ENCODE measurements around the gene ADCY6.
A peak's percentile ranks its signal among the peaks of the same experiment; 100 is the strongest.

ADCY6 gene
- 0 to 0.25 (median 0) reads per million in 3 experiments for total RNA-seq

GRCh38 chr12:48788854-48789775 is at the start of gene ADCY6:
TSS of gene ADCY6 (minus strand) at chr12:48789089. CDS start at chr12:48783434, 5,655 bp downstream.
- DNase-seq, result no peak

- DNase-seq, result no peak
Observed at GRCh38 chr12:48838048-48838447, 49.2 kb upstream of the ADCY6 start.

- DNase-seq, result no peak
Observed at GRCh38 chr12:48832321-48833060, 43.6 kb upstream of the ADCY6 start.

- DNase-seq, result no peak
Observed at GRCh38 chr12:48831257-48831656, 42.4 kb upstream of the ADCY6 start.

- DNase-seq, result no peak
Observed at GRCh38 chr12:48828841-48829575, 40.1 kb upstream of the ADCY6 start.

GRCh38 chr12:48828293-48828692 is 39.4 kb upstream of the ADCY6 start:
- DNase-seq, result no peak

- DNase-seq, result no peak
Observed at GRCh38 chr12:48827513-48828096, 38.7 kb upstream of the ADCY6 start.

GRCh38 chr12:48827026-48827425 is 38.1 kb upstream of the ADCY6 start:
- DNase-seq, result no peak

- no peak for DNase-seq
Observed at GRCh38 chr12:48826209-48826855, 37.4 kb upstream of the ADCY6 start.

- no peak for DNase-seq
Observed at GRCh38 chr12:48824905-48825304, 36.0 kb upstream of the ADCY6 start.

GRCh38 chr12:48824112-48824511 is 35.2 kb upstream of the ADCY6 start:
- DNase-seq, result no peak

GRCh38 chr12:48823281-48823680 is 34.4 kb upstream of the ADCY6 start:
- no peak for DNase-seq

GRCh38 chr12:48822711-48823110 is 33.8 kb upstream of the ADCY6 start:
- DNase-seq, result no peak

GRCh38 chr12:48822139-48822538 is 33.2 kb upstream of the ADCY6 start:
- no peak for DNase-seq

GRCh38 chr12:48819986-48820725 is 31.3 kb upstream of the ADCY6 start:
- no peak for DNase-seq

- peak; percentile 31 for DNase-seq
Observed at GRCh38 chr12:48818831-48819590, 30.1 kb upstream of the ADCY6 start.

- peak; percentile 75 for DNase-seq
Observed at GRCh38 chr12:48817873-48818830, 29.3 kb upstream of the ADCY6 start, which contains the start of gene CACNB3. TSS of gene CACNB3 (plus strand) at chr12:48818496. CDS start at chr12:48818930, 434 bp downstream.

- no peak for DNase-seq
Observed at GRCh38 chr12:48816143-48816854, 27.4 kb upstream of the ADCY6 start.

Data from central memory CD4-positive, alpha-beta T cell (primary cell).